Measurements from ENCODE around the gene TSPAN11.

The TSPAN11 gene

GRCh38 chr12:30911207-30911606, 15.3 kb upstream of the TSPAN11 start:
- no peak for DNase-seq (ENCODE audit: low read depth in 2 of 2)

GRCh38 chr12:30913323-30913722, 13.2 kb upstream of the TSPAN11 start:
- no peak for DNase-seq (ENCODE audit: low read depth in 2 of 2)

- DNase-seq (ENCODE audit: low read depth in 2 of 2): no peak
Observed at GRCh38 chr12:30914986-30915591, 11.5 kb upstream of the TSPAN11 start.

- DNase-seq (ENCODE audit: low read depth in 2 of 2): no peak
Observed at GRCh38 chr12:30923057-30923456, 3.5 kb upstream of the TSPAN11 start.

GRCh38 chr12:30925607-30926242, 823 bp upstream of the TSPAN11 start:
- DNase-seq (ENCODE audit: low read depth in 2 of 2): no peak

- DNase-seq (ENCODE audit: low read depth in 2 of 2): no peak
Observed at GRCh38 chr12:30927222-30927611, 669 bp downstream of the TSPAN11 start.

GRCh38 chr12:30928356-30929244, 2.1 kb downstream of the TSPAN11 start:
- DNase-seq (ENCODE audit: low read depth in 2 of 2): no peak

GRCh38 chr12:30930238-30930637, 3.7 kb downstream of the TSPAN11 start:
- DNase-seq (ENCODE audit: low read depth in 2 of 2): no peak

- DNase-seq (ENCODE audit: low read depth in 2 of 2): no peak
Observed at GRCh38 chr12:30930641-30931040, 4.1 kb downstream of the TSPAN11 start.

GRCh38 chr12:30932881-30933280, 6.3 kb downstream of the TSPAN11 start:
- DNase-seq (ENCODE audit: low read depth in 2 of 2): no peak

GRCh38 chr12:30934811-30935210, 8.3 kb downstream of the TSPAN11 start:
- no peak for DNase-seq (ENCODE audit: low read depth in 2 of 2)

GRCh38 chr12:30936036-30936435, 9.5 kb downstream of the TSPAN11 start:
- DNase-seq (ENCODE audit: low read depth in 2 of 2): no peak

GRCh38 chr12:30939234-30939633, 12.7 kb downstream of the TSPAN11 start:
- no peak for DNase-seq (ENCODE audit: low read depth in 2 of 2)

GRCh38 chr12:30942486-30942885, 15.9 kb downstream of the TSPAN11 start:
- DNase-seq (ENCODE audit: low read depth in 2 of 2): no peak

- DNase-seq (ENCODE audit: low read depth in 2 of 2): no peak
Observed at GRCh38 chr12:30942936-30943335, 16.4 kb downstream of the TSPAN11 start.

GRCh38 chr12:30945443-30946164, 19.1 kb downstream of the TSPAN11 start:
- no peak for DNase-seq (ENCODE audit: low read depth in 2 of 2)

GRCh38 chr12:30952015-30952414, 25.5 kb downstream of the TSPAN11 start:
- DNase-seq (ENCODE audit: low read depth in 2 of 2): no peak

GRCh38 chr12:30953257-30953656, 26.7 kb downstream of the TSPAN11 start:
- no peak for DNase-seq (ENCODE audit: low read depth in 2 of 2)

GRCh38 chr12:30953951-30954751, 27.6 kb downstream of the TSPAN11 start:
- no peak for DNase-seq (ENCODE audit: low read depth in 2 of 2)

- no peak for DNase-seq (ENCODE audit: low read depth in 2 of 2)
Observed at GRCh38 chr12:30955214-30955613, 28.7 kb downstream of the TSPAN11 start.

- DNase-seq (ENCODE audit: low read depth in 2 of 2): no peak
Observed at GRCh38 chr12:30959110-30959710, 32.7 kb downstream of the TSPAN11 start.
